NCI-H146 treated with DMSO at 0.1 percent for 48 hours (cell line): Measurements from ENCODE around the gene ANKS3.

Experiments
- DNase-seq: peaks from one replicate; lab custom pipeline; 2025; ENCODE audit not compliant: unreplicated experiment; lab: John Stamatoyannopoulos, UW

The ANKS3 gene

GRCh38 chr16:4697848-4698291 is 36.2 kb downstream of the ANKS3 start:
- no peak for DNase-seq

GRCh38 chr16:4696905-4697847 is 36.9 kb downstream of the ANKS3 start:
- DNase-seq, result no peak

- no peak for DNase-seq
Observed at GRCh38 chr16:4696172-4696904, 37.7 kb downstream of the ANKS3 start.

- no peak for DNase-seq
Observed at GRCh38 chr16:4695473-4696171, 38.4 kb downstream of the ANKS3 start.

- DNase-seq, result no peak
Observed at GRCh38 chr16:4694642-4695451, 39.2 kb downstream of the ANKS3 start.

GRCh38 chr16:4693956-4694641 is 40.0 kb downstream of the ANKS3 start:
- peak; percentile 10 for DNase-seq

- peak; percentile 92 for DNase-seq
Observed at GRCh38 chr16:4693296-4693955, 40.6 kb downstream of the ANKS3 start, which contains the start of gene NUDT16L1. NUDT16L1 (plus strand) TSS chr16:4693562; CDS start chr16:4693727, 165 bp downstream.

- no peak for DNase-seq
Observed at GRCh38 chr16:4692460-4693295, 41.4 kb downstream of the ANKS3 start.

- no peak for DNase-seq
Observed at GRCh38 chr16:4691666-4692412, 42.2 kb downstream of the ANKS3 start.

GRCh38 chr16:4690946-4691665 is 43.0 kb downstream of the ANKS3 start:
- DNase-seq, result no peak

GRCh38 chr16:4689864-4690704 is 44.0 kb downstream of the ANKS3 start:
- no peak for DNase-seq

GRCh38 chr16:4689091-4689671 is 44.9 kb downstream of the ANKS3 start:
- DNase-seq, result no peak

GRCh38 chr16:4688674-4689045 is 45.4 kb downstream of the ANKS3 start:
- DNase-seq, result no peak

- DNase-seq, result no peak
Observed at GRCh38 chr16:4687946-4688673, 46.0 kb downstream of the ANKS3 start.

GRCh38 chr16:4687416-4687815 is 46.7 kb downstream of the ANKS3 start:
- no peak for DNase-seq
